ENCODE results near the gene MAN2A2. TPM values are rescaled to one million over a fixed set of nuclear protein-coding genes. Genes with fewer than 3 reads are reported as not detected.
"Not testable (repeated sequence)": the region's sequence is repeated elsewhere in the genome, so short reads cannot be mapped to it uniquely, and the experiment has no call there.

MAN2A2 gene
- total RNA-seq, 4 donors from 2014 or later: 32.9 to 90.3 (median 66.4) TPM

- no peak for ATAC-seq (ENCODE audit: low FRiP score)
- TF ChIP-seq CTCF (IDR thresholded peaks at IDR 0.05): no peak
- DNase-seq (ENCODE audit: low spot score): no peak
Observed at GRCh38 chr15:90906181-90906849, 3.2 kb downstream of the MAN2A2 start.

- no peak for ATAC-seq (ENCODE audit: low FRiP score)
- TF ChIP-seq CTCF (IDR thresholded peaks at IDR 0.05): no peak
- DNase-seq (ENCODE audit: low spot score): no peak
Observed at GRCh38 chr15:90907051-90907660, 4.1 kb downstream of the MAN2A2 start.

- no peak for TF ChIP-seq CTCF (IDR thresholded peaks at IDR 0.05)
- ATAC-seq (ENCODE audit: low FRiP score) (no peak), DNase-seq (ENCODE audit: low spot score) (no peak)
Observed at GRCh38 chr15:90907838-90908507, 4.9 kb downstream of the MAN2A2 start.

GRCh38 chr15:90909449-90909848 is 6.3 kb downstream of the MAN2A2 start:
- DNase-seq (ENCODE audit: low spot score): not testable (repeated sequence)

GRCh38 chr15:90909976-90910375 is 6.9 kb downstream of the MAN2A2 start:
- ATAC-seq (ENCODE audit: low FRiP score) (no peak), DNase-seq (ENCODE audit: low spot score) (no peak)
- TF ChIP-seq CTCF (IDR thresholded peaks at IDR 0.05): no peak

More at GRCh38 chr15:90909449-90909848, 6.3 kb downstream of the MAN2A2 start:
- not testable (repeated sequence) for ATAC-seq (ENCODE audit: low FRiP score)

- TF ChIP-seq CTCF (IDR thresholded peaks at IDR 0.05): no peak
- DNase-seq (ENCODE audit: low spot score) (no peak), ATAC-seq (ENCODE audit: low FRiP score) (no peak)
Observed at GRCh38 chr15:90910441-90911301, 7.6 kb downstream of the MAN2A2 start.

- no peak for TF ChIP-seq CTCF (IDR thresholded peaks at IDR 0.05)
- ATAC-seq (ENCODE audit: low FRiP score): peak; percentile 5
- DNase-seq (ENCODE audit: low spot score): no peak
Observed at GRCh38 chr15:90911302-90911623, 8.2 kb downstream of the MAN2A2 start.
